Measurements from ENCODE around the gene SPTBN4.
A peak's percentile ranks its signal among the peaks of the same experiment; 100 is the strongest.

The SPTBN4 gene

GRCh38 chr19:40607311-40608239 is 140.8 kb downstream of the SPTBN4 start:
- no peak for DNase-seq

DNA sequence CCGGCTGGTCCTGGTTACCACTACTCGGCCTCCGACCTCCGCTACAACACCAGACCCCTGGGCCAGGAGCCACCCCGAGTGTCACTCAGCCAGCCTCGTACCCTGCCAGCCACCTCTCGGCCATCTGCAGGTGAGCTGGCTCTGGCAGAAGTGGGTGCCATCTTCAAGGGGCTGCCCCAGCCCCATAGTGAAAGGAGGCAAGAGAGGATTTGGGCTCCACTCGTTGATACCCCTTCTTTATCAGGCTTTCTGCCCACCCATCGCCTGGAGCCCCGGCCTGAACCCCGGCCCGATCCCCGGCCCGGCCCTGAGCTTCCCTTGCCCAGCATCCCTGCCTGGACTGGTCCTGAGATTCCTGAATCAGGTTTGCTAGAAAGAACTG is 141.4 kb downstream of the SPTBN4 start:
- no peak for DNase-seq

DNA sequence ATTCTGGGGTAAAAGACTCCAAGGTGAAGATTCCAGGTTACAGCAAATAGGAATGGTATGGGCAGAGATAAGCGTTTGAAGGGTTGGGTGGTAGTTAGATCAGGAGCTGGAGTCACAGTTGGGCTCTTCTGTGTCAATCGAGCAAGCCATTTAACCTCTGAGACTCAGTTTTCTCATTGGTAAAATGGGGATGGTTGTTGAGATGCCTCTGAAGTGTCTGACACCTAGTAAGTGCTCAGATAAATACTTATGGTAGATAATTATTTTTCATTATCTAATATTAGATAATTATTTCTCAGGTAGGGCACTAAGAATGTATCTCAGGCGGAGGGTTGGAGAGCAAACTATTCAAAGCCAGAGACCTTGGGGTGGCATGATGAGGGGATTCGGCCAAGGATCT is 142.2 kb downstream of the SPTBN4 start:
- no peak for DNase-seq

DNA sequence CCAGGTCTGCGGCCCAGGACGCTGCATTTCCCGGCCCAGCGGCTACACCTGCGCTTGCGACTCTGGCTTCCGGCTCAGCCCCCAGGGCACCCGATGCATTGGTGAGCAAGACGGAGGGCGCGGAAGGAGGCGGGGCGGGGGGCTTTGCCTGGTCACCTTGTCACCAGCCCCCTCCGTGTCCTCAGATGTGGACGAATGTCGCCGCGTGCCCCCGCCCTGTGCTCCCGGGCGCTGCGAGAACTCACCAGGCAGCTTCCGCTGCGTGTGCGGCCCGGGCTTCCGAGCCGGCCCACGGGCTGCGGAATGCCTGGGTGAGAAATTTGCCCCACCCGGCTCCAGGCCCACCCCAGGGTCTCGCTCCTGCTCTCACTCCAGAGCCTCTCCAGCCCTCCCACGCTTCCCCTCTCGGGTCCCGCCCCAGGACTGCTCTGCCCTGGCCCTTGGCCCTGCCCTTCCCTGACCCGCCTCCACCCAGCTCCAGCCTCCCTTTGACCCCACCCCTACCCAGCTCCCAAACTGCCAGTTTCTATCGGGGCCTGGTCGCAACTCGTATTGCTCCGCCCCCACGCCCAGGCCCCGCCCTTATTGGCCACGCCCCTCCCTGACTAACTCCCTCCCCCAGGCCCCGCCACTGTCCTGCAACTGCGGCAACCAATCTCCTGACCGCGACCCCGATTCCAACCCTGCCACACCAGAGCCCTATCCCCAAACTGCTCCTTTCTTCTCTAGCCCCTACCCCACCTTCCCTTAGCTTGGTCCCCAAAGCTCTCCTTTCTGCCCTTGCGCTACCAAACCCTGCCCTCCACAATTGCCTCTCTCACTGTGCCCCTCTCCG is 143.0 kb downstream of the SPTBN4 start:
- DNase-seq, result peak; percentile 98

DNA sequence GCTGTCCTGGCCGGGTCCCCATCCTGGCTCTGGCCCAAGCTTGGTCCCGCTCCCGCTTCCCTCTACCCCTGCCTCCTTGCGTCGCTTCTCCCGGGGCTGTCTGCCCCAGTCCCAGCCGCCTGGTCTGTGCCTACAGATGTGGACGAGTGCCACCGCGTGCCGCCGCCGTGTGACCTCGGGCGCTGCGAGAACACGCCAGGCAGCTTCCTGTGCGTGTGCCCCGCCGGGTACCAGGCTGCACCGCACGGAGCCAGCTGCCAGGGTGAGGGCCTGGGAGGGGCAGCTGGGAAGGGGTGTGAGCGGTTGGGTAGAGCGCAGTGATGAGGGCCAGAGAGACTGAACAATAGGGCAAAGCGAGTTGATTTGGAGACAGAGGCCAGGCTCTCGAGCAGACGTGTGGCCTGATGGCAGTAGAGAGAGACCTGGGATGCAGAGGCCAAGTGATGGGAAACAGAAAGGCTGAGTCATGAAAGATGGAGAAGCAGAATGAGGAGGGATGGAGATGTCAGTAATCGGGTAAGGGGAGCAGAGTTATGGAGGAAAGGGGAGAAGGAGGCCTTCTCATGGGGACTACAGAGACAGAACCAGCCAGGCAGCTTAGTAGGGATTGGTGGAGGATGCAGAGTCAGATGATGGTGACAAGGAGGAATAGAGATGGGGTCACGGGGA is 143.7 kb downstream of the SPTBN4 start:
- DNase-seq, result peak; percentile 93

DNA sequence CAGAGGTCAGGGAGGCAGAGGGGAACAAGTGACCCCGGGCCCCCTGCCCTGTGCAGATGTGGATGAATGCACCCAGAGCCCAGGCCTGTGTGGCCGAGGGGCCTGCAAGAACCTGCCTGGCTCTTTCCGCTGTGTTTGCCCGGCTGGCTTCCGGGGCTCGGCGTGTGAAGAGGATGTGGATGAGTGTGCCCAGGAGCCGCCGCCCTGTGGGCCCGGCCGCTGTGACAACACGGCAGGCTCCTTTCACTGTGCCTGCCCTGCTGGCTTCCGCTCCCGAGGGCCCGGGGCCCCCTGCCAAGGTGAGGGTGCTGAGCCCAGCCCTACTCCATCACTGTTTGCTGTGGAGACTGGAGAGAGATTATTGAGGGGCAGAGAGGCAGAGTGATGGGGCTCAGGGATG is 144.3 kb downstream of the SPTBN4 start:
- DNase-seq, result peak; percentile 95

DNA sequence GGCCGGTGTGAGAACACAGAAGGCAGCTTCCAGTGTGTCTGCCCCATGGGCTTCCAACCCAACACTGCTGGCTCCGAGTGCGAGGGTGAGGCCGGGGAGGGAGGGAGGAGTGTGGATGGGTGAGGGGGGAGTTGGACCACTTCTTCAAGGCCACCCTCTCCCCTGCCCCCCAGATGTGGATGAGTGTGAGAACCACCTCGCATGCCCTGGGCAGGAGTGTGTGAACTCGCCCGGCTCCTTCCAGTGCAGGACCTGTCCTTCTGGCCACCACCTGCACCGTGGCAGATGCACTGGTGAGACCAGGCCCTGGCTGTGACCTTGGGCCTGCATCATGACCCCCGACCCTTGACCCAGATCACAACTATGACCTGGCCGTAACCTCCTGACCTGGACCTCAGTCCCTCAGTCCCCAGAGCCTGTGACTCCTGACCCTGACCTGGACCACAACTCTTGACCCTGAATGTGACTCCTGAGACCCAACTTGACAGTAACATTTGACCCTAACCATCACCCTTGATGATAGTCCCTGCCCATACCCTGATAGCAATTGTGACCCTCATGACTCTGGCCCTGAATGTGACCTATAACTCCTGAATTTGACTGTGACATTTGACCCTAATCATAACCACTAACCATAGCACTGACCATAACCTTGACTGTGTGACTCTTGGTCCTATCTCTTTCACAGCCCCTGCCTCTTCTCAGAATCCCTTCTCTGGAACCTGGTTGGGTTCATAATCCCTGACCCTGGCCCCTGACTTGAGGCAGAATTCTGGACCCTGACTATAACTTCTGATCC is 145.3 kb downstream of the SPTBN4 start:
- DNase-seq, result no peak

GRCh38 chr19:40612831-40613689 is 146.3 kb downstream of the SPTBN4 start:
- peak; percentile 90 for DNase-seq

DNA sequence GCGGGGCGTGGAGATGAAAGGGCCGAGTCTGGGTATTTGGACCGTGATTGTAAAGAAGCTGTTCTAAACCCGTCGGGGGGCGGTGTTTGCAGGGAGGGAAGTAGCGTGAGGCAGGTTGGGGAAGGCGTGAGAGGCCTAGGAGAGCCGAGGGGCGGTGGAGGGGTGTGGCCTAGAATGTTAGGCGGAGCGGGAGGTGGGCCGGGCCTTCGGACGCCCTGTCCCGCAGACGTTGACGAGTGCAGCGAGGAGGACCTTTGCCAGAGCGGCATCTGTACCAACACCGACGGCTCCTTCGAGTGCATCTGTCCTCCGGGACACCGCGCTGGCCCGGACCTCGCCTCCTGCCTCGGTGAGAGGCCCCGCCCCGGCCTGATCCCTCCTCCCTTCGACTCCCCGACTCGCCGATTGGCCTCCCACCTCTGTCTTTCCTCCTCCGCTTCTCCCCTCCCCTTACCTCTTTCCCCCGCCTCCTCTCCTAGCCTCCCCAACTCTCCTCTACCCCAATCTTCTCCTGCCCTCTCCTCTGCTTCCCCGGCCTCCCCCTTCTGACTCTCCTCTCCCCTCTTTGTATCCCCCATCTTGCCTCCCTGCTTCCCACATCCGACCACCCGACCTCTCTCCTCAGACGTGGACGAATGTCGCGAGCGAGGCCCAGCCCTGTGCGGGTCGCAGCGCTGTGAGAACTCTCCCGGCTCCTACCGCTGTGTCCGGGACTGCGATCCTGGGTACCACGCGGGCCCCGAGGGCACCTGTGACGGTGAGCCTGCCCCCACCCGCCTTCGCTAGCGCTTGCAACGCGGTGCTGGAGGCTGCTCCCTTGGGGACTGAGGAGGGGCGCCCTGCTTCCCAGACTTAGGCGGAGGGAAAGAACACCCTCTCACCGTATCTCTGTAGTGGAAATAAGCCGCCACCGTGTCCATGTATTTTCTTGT is 147.2 kb downstream of the SPTBN4 start:
- DNase-seq, result peak; percentile 98

GRCh38 chr19:40614622-40615411 is 148.0 kb downstream of the SPTBN4 start:
- peak; percentile 78 for DNase-seq

DNA sequence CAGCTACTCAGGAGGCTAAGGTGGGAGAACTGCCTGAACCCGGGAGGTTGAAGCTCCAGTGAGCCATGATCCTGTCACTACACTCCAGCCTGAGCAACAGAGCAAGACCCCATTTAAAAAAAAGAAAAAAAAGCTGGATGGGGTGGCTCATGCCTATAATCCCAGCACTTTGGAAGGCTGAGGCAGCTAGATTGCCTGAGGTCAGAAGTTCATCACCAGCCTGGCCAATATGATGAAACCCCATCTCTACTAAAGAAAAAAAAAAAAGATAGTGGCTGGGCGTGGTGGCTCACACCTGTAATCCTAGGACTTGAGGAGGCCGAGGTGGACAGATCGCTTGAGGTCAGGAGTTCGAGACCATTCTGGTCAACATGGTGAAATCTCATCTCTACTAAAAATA is 149.4 kb downstream of the SPTBN4 start:
- DNase-seq, result no peak

- no peak for DNase-seq
Observed at GRCh38 chr19:40616941-40617340, 150.1 kb downstream of the SPTBN4 start.

- DNase-seq, result no peak
Observed at GRCh38 chr19:40617961-40618360, 151.2 kb downstream of the SPTBN4 start.

GRCh38 chr19:40619333-40620160 is 152.7 kb downstream of the SPTBN4 start:
- DNase-seq, result no peak

DNA sequence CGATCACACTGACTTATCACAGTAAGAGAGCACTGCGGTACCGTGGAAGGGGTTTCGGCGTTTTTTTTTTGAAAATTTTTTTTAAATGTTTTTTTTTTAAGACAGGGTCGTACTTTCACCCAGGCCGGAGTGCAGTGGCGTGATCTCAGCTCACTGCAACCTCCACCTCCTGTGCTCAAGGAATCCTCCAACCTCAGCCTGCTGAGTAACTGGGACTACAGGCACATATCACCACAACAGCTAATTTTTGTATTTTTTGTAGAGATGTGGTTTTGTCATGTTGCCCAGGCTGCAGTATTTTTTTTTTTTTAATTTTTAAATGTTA is 153.3 kb downstream of the SPTBN4 start:
- DNase-seq, result no peak

GRCh38 chr19:40621283-40621682 is 154.5 kb downstream of the SPTBN4 start:
- DNase-seq, result no peak

GRCh38 chr19:40621966-40622772 is 155.4 kb downstream of the SPTBN4 start:
- DNase-seq, result no peak

DNA sequence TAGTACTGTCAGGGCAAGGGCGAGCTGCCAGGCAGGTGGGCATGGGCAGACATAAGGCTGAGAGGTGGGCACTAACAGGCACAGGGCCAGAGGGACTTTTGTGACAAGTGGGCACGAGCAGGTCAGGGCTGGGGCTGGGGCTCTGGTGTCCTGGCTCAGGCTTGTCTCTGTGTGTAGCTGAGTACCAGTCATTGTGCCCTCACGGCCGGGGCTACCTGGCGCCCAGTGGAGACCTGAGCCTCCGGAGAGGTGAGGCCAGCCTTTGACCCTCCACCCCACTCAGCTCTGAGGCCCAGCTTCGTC is 155.9 kb downstream of the SPTBN4 start:
- DNase-seq, result no peak

Data from DMS53 (cell line).